Glutamatergic neuron (in vitro differentiated cells): ENCODE results near the gene SERPINB3. TPM values are rescaled to one million over a fixed set of nuclear protein-coding genes. Genes with fewer than 3 reads are reported as not detected.

Source experiments
- DNase-seq: peaks from one replicate; pipeline ENCODE4 v3.0.0; 2022
- H3K27ac Mint-ChIP-seq: one replicate; pipeline ENCODE4 v1.8.0; 2020; ENCODE audit warnings: mild to moderate bottlenecking, mixed read lengths, inconsistent platforms; ENCODE audit not compliant: unreplicated experiment
- H3K27me3 Mint-ChIP-seq: one replicate; pipeline ENCODE4 v1.8.0; 2020; ENCODE audit warnings: mild to moderate bottlenecking, moderate library complexity, mixed read lengths, inconsistent platforms; ENCODE audit not compliant: unreplicated experiment
- H3K36me3 Mint-ChIP-seq: one replicate; pipeline ENCODE4 v1.8.0; 2020; ENCODE audit warnings: mild to moderate bottlenecking, mixed read lengths, inconsistent platforms; ENCODE audit not compliant: unreplicated experiment
- H3K4me1 Mint-ChIP-seq: one replicate; pipeline ENCODE4 v1.8.0; 2020; ENCODE audit warnings: mild to moderate bottlenecking, low read depth, mixed read lengths, inconsistent platforms; ENCODE audit not compliant: unreplicated experiment
- H3K4me3 Mint-ChIP-seq: one replicate; pipeline ENCODE4 v1.8.0; 2020; ENCODE audit warnings: mild to moderate bottlenecking, mixed read lengths, inconsistent platforms; ENCODE audit not compliant: unreplicated experiment
- H3K9me3 Mint-ChIP-seq: one replicate; pipeline ENCODE4 v1.8.0; 2020; ENCODE audit warnings: mild to moderate bottlenecking, moderate library complexity, mixed read lengths, inconsistent platforms; ENCODE audit not compliant: unreplicated experiment
- total RNA-seq: library from RNA; stranded (reverse); fragmentation: NEBNext Ultra II Directional; extraction: Animal tissue kit (Norgen Biotek cat#: 25700); gene quantifications from one replicate; pipeline ENCODE4 v1.2.1, GENCODE V29; 2021; ENCODE audit not compliant: unreplicated experiment
- TF ChIP-seq, protein P1 (sequence below): fragments of 200-600 bp; sonication (generic); IDR thresholded peaks from one replicate; pipeline ENCODE4 v1.5.0; 2021; ENCODE audit not compliant: partially characterized antibody, unreplicated experiment

SERPINB3 gene
- total RNA-seq, 1 donor from 2014 or later, result not detected

DNA sequence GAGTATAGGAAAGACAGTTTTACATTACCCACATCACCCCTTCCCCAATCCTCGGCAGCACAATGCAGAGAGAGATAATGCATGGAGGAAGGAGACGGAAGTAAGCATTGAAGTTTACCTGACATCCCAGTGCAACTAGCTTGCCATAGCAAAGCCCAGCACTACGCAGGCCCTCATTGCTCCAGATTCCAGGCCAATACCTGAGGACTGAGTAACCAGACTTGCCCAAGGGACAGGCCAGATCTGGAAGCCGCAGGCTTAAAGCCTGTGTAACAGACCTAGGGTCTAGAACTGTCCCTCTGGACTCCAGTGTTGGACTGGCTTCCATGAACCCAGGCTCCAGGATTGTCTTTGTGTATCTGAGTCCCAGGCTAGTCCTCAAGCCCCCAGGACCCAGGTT lies 35.3 kb downstream of the SERPINB3 start:
- Mint-ChIP-seq H3K36me3 (peaks cover 22% of the 10 kb centered on the region), H3K9me3 (peaks cover 18% of the 10 kb centered on the region), H3K27me3 (no peaks in the 10 kb centered on the region), H3K27ac (no peak overlapping the region), H3K4me3 (no peak overlapping the region), H3K4me1 (no peaks in the 10 kb centered on the region)
- TF ChIP-seq, protein P1, sequence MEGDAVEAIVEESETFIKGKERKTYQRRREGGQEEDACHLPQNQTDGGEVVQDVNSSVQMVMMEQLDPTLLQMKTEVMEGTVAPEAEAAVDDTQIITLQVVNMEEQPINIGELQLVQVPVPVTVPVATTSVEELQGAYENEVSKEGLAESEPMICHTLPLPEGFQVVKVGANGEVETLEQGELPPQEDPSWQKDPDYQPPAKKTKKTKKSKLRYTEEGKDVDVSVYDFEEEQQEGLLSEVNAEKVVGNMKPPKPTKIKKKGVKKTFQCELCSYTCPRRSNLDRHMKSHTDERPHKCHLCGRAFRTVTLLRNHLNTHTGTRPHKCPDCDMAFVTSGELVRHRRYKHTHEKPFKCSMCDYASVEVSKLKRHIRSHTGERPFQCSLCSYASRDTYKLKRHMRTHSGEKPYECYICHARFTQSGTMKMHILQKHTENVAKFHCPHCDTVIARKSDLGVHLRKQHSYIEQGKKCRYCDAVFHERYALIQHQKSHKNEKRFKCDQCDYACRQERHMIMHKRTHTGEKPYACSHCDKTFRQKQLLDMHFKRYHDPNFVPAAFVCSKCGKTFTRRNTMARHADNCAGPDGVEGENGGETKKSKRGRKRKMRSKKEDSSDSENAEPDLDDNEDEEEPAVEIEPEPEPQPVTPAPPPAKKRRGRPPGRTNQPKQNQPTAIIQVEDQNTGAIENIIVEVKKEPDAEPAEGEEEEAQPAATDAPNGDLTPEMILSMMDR, result no peak
- no peak for DNase-seq

- no peak overlapping the region for H3K27ac Mint-ChIP-seq
- peaks cover 17% of the 10 kb centered on the region for H3K9me3 Mint-ChIP-seq
- H3K4me1 Mint-ChIP-seq, result no peaks in the 10 kb centered on the region
- H3K36me3 Mint-ChIP-seq, result peaks cover 29% of the 10 kb centered on the region
- H3K27me3 Mint-ChIP-seq, result no peaks in the 10 kb centered on the region
- DNase-seq, result no peak
- no peak overlapping the region for H3K4me3 Mint-ChIP-seq
- TF ChIP-seq, protein P1, result no peak
Observed at GRCh38 chr18:63624863-63625262, 36.8 kb downstream of the SERPINB3 start.

DNA sequence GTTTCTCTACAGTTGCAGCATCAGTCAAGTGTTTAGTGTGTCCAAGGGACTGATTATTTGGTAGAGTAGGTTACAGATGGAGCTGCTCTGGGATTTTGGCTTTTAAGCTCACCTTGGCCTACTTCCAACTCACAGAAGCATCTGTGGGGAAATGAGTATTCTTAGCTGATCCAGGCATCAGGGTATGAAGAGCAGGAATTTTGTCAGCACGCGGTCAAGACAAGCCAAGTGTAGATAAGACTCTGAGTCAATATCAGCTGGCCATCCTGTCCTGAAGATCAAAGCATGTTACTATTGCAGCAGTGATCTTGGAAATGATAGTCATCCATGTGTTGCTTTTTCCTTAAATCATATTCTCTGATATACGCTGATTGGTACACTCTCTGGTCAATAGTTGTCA lies 42.0 kb downstream of the SERPINB3 start:
- Mint-ChIP-seq H3K4me3 (no peak overlapping the region), H3K27me3 (no peaks in the 10 kb centered on the region), H3K4me1 (no peaks in the 10 kb centered on the region), H3K27ac (no peak overlapping the region), H3K9me3 (peaks cover 2% of the 10 kb centered on the region), H3K36me3 (peaks cover 17% of the 10 kb centered on the region)
- DNase-seq, result no peak
- TF ChIP-seq, protein P1, result no peak

DNA sequence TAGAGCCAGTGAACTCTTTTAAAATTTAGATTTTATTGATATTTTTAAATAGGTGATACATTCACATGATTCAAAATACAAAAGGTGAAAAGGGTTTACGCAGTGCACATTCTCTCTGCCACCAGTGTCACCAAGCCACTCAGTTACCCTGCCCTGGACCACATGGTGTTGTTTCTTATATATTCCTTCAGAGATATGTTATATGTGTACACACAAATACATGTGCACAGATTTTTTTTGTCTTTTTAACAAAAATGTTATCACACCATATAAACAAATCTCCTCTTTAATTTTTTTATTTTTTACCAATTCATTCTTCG lies 43.8 kb downstream of the SERPINB3 start:
- TF ChIP-seq, protein P1, result no peak
- Mint-ChIP-seq H3K27me3 (no peaks in the 10 kb centered on the region), H3K4me3 (no peak overlapping the region), H3K27ac (no peak overlapping the region), H3K4me1 (no peaks in the 10 kb centered on the region), H3K36me3 (peaks cover 8% of the 10 kb centered on the region), H3K9me3 (no peaks in the 10 kb centered on the region)
- DNase-seq, result no peak

DNA sequence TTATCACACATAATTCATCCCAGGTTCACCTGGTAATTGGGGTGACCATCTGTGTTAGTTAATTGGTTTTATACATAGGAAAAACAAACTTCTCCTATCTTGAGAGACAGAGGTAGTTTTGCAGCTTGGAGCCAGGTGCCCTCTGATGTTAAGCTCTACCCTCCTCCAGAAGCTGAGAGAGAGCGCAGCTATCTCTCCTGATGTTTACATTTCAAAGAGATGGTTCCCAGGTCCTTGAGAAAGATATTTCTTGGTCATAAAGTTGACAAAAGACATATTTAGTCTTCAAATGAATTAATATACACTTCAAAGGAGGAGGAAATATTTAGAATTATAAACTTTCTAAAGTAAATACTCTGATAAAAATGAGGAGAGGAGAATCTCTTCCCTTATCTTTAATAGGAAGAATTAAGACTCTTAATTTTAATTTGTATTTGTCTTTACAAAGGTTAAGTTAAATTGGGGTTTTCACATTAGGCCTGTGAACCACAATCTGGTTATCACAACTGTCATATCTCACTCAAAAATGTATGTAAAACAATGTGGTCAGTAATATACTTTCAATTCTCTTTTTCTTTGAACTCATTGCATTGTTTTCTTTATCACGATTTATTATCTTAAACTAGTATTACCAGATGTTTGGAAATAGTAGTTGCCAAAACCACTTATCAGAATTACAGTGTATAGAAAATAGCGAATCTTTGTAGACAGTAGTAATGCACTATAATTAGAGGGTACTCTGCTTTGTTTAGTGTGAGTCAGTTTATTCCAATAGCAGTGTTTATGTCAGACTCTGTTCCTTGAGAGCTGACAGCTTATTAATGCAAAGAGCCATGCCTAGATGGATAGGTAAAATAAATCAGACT lies 44.4 kb downstream of the SERPINB3 start:
- TF ChIP-seq, protein P1, result no peak
- H3K4me3 Mint-ChIP-seq, result no peak overlapping the region
- H3K36me3 Mint-ChIP-seq, result peaks cover 8% of the 10 kb centered on the region
- no peaks in the 10 kb centered on the region for H3K27me3 Mint-ChIP-seq
- H3K9me3 Mint-ChIP-seq, result no peaks in the 10 kb centered on the region
- DNase-seq, result no peak
- H3K27ac Mint-ChIP-seq, result no peak overlapping the region
- no peaks in the 10 kb centered on the region for H3K4me1 Mint-ChIP-seq
